Lower lobe of right lung (tissue), 2 donors: ENCODE data around the gene MAD1L1. TPM values are rescaled to one million over a fixed set of nuclear protein-coding genes. Genes with fewer than 3 reads are reported as not detected.

Source experiments
- ATAC-seq, 2 donors: fragments of 200-7000 bp; cut with Tn5 transposase; one replicate each; pipeline ENCODE4 v1.9.1; 2020 to 2022; ENCODE audit warnings: mild to moderate bottlenecking in 2 of 2, moderate library complexity in 2 of 2
- DNase-seq: peaks from one replicate; pipeline ENCODE4 v3.0.0-alpha.2; 2020
- H3K27ac ChIP-seq: fragments of 200-600 bp; one replicate; pipeline ENCODE4 v1.8.0; 2022
- H3K27me3 ChIP-seq: fragments of 200-600 bp; one replicate; pipeline ENCODE4 v1.8.0; 2022; ENCODE audit warnings: low read depth
- H3K36me3 ChIP-seq: fragments of 200-600 bp; one replicate; pipeline ENCODE4 v1.8.0; 2022; ENCODE audit warnings: mild to moderate bottlenecking
- H3K4me1 ChIP-seq: fragments of 200-600 bp; one replicate; pipeline ENCODE4 v1.8.0; 2022
- H3K4me3 ChIP-seq: fragments of 200-600 bp; one replicate; pipeline ENCODE4 v1.8.0; 2022; ENCODE audit warnings: mild to moderate bottlenecking
- H3K9me3 ChIP-seq: fragments of 200-600 bp; one replicate; pipeline ENCODE4 v1.8.0; 2022
- CTCF ChIP-seq: fragments of 200-600 bp; IDR thresholded peaks from one replicate; pipeline ENCODE4 v1.8.0; 2022; ENCODE audit warnings: antibody characterized with exemption, mild to moderate bottlenecking
- intact Hi-C: fragments of 100-400 bp; cut with DNase I; formaldehyde crosslinking; loops from one replicate; pipeline ENCODE4 v1.11.0; 2022
- total RNA-seq: library from RNA; stranded (reverse); fragmentation: NEBNext Ultra II Directional; extraction: Animal tissue kit (Norgen Biotek cat#: 25700); gene quantifications from one replicate; pipeline ENCODE4 v1.2.1, GENCODE V29; 2021
- donor health status: DM: no; HTN: yes; CAD: no; lungs with severe emphysema.

Gene MAD1L1
- total RNA-seq, 1 donor from 2014 or later: 44.5 TPM

- no peaks in the 10 kb centered on the region for H3K27me3 ChIP-seq
- TF ChIP-seq CTCF: no peak
- DNase-seq: no peak
- intact Hi-C loops: no loop called here
- no peaks in the 10 kb centered on the region for H3K9me3 ChIP-seq
- H3K4me1 ChIP-seq: no peaks in the 10 kb centered on the region
- no peak for ATAC-seq
- H3K4me3 ChIP-seq: no peak overlapping the region
- no peaks in the 10 kb centered on the region for H3K36me3 ChIP-seq
- no peak overlapping the region for H3K27ac ChIP-seq
Measured at GRCh38 chr7:1806354-1806753, 426.4 kb downstream of the MAD1L1 start.

DNA sequence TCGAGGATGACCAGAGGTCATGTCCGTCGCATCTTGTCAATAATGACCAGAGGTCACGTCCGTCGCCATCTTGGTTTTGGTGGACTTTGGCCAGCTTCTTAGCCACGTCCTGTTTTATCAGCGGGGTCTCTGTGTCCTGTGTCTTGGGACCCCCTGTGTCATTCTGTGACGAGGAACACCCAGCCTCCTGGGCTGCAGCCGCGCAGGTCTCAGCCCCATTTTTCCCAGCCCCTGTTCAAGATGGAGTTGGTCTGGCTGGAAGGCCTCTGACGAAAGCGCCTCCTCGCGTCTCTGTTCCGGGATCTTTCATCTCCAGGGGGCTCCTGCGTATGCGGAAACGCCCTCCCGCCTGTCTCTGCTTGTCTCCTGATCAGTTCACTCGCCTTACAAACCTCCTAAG is 428.4 kb downstream of the MAD1L1 start:
- Histone ChIP-seq H3K9me3 (no peaks in the 10 kb centered on the region), H3K27ac (no peak overlapping the region), H3K36me3 (no peaks in the 10 kb centered on the region), H3K4me3 (no peak overlapping the region), H3K4me1 (no peaks in the 10 kb centered on the region), H3K27me3 (no peaks in the 10 kb centered on the region)
- intact Hi-C loops: no loop called here
- ATAC-seq: no peak
- DNase-seq: no peak
- TF ChIP-seq CTCF: no peak

DNA sequence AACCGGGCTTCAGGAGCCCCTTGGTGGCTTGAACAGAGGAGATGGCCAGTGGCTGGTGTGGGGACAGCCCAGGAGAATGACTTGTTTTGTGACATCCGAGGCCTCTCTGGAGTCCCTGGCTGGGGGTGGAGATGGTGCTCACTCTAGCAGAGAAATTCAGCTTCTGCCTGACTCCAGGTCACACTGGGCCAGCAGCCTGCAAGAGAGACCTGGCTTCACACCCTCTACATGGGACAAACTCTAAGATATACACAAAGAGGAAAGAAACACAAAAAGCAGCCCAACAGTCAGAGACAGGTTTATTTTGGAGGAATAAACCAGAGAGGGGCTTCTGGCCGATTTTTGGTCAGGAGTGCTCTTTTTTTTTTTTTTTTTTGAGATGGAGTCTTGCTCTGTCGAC is 429.8 kb downstream of the MAD1L1 start:
- intact Hi-C loops: no loop called here
- ATAC-seq (no peak), DNase-seq (no peak)
- no peaks in the 10 kb centered on the region for H3K36me3 ChIP-seq
- no peak overlapping the region for H3K27ac ChIP-seq
- no peaks in the 10 kb centered on the region for H3K9me3 ChIP-seq
- TF ChIP-seq CTCF: no peak
- no peaks in the 10 kb centered on the region for H3K27me3 ChIP-seq
- H3K4me1 ChIP-seq: no peaks in the 10 kb centered on the region
- no peak overlapping the region for H3K4me3 ChIP-seq

DNA sequence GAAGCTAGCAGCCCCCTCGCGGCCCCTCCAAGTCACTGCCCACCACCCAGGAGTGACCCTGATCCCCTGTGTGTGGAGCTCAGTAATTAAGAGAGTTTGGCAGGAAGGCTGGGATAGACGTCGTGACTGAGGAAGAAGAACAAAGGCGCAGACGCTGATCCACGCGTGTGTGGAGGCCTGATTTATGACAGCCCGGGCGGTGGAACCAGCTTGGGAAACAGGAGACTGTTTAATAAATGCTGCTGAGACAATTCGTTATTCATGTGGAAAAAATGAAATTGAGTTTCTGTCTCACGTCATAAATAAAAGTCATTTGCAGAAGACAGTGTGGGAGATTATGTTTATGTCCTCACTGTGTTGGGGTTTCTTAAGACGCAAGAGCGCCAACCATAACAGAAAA is 431.8 kb downstream of the MAD1L1 start:
- TF ChIP-seq CTCF: no peak
- Histone ChIP-seq H3K9me3 (no peaks in the 10 kb centered on the region), H3K4me3 (no peak overlapping the region), H3K4me1 (no peaks in the 10 kb centered on the region), H3K36me3 (no peaks in the 10 kb centered on the region), H3K27me3 (no peaks in the 10 kb centered on the region), H3K27ac (no peak overlapping the region)
- intact Hi-C loops: no loop called here
- DNase-seq (no peak), ATAC-seq (no peak)

- H3K36me3 ChIP-seq: no peaks in the 10 kb centered on the region
- no peaks in the 10 kb centered on the region for H3K4me1 ChIP-seq
- no peak overlapping the region for H3K27ac ChIP-seq
- no peak for DNase-seq
- ATAC-seq: no peak
- no peak overlapping the region for H3K4me3 ChIP-seq
- H3K9me3 ChIP-seq: peaks cover 17% of the 10 kb centered on the region
- H3K27me3 ChIP-seq: no peaks in the 10 kb centered on the region
- intact Hi-C loops: no loop called here
- no peak for TF ChIP-seq CTCF
Measured at GRCh38 chr7:1798191-1798590, 434.6 kb downstream of the MAD1L1 start.
